H9 (cell line): ENCODE data around the gene BRCA2. TPM values are rescaled to one million over a fixed set of nuclear protein-coding genes. Genes with fewer than 3 reads are reported as not detected.

ENCODE experiments used
- DNase-seq: peaks from one replicate; pipeline ENCODE4 v3.0.0-alpha.2; 2017
- H2AFZ ChIP-seq: one replicate; pipeline ENCODE4 v1.6.1; 2013; ENCODE audit warnings: mild to moderate bottlenecking, low read length, control low read depth, moderate library complexity
- H2AK5ac ChIP-seq: 2 replicates; pipeline ENCODE4 v1.6.1; 2013; ENCODE audit warnings: low read length, control low read depth, mixed read lengths; ENCODE audit not compliant: insufficient read length
- H2BK120ac ChIP-seq: one replicate; pipeline ENCODE4 v1.6.1; 2013; ENCODE audit warnings: low read depth, mild to moderate bottlenecking, low read length, control low read depth, inconsistent platforms; ENCODE audit not compliant: poor library complexity, severe bottlenecking
- H2BK12ac ChIP-seq: 2 replicates; pipeline ENCODE4 v1.6.1; 2013; ENCODE audit warnings: low read length, control low read depth, mixed read lengths, low read depth; ENCODE audit not compliant: insufficient read length
- H2BK15ac ChIP-seq: 2 replicates; pipeline ENCODE4 v1.6.1; 2013; ENCODE audit warnings: low read depth, low read length, control low read depth
- H2BK20ac ChIP-seq: one replicate; pipeline ENCODE4 v1.6.1; 2013; ENCODE audit warnings: low read depth, mild to moderate bottlenecking, low read length, control low read depth, inconsistent platforms; ENCODE audit not compliant: poor library complexity, severe bottlenecking
- H2BK5ac ChIP-seq: 2 replicates; pipeline ENCODE4 v1.6.1; 2013; ENCODE audit warnings: low read length, control low read depth, mixed read lengths; ENCODE audit not compliant: insufficient read length
- H3K14ac ChIP-seq: 2 replicates; pipeline ENCODE4 v1.6.1; 2013; ENCODE audit warnings: low read length, control low read depth; ENCODE audit not compliant: insufficient read depth
- H3K18ac ChIP-seq: 2 replicates; pipeline ENCODE4 v1.6.1; 2013; ENCODE audit warnings: low read depth, mild to moderate bottlenecking, mixed read lengths, low read length, control low read depth; ENCODE audit not compliant: insufficient read length
- H3K23ac ChIP-seq: 2 replicates; pipeline ENCODE4 v1.6.1; 2013; ENCODE audit warnings: low read length, control low read depth, mixed read lengths, low read depth; ENCODE audit not compliant: insufficient read length
- H3K23me2 ChIP-seq: 2 replicates; pipeline ENCODE4 v1.6.1; 2013; ENCODE audit warnings: low read depth, mild to moderate bottlenecking, mixed read lengths, low read length, control low read depth; ENCODE audit not compliant: insufficient read length, poor library complexity, severe bottlenecking
- H3K27ac ChIP-seq: 2 replicates; pipeline ENCODE4 v1.5.1; 2013; ENCODE audit warnings: low read length, control low read depth, mixed read lengths, low read depth; ENCODE audit not compliant: insufficient read length
- H3K27me3 ChIP-seq: 2 replicates; pipeline ENCODE4 v1.6.1; 2013; ENCODE audit warnings: low read length, control low read depth, inconsistent platforms; ENCODE audit not compliant: insufficient read depth
- H3K4ac ChIP-seq: 2 replicates; pipeline ENCODE4 v1.6.1; 2013; ENCODE audit warnings: low read depth, mild to moderate bottlenecking, control low read depth, inconsistent platforms, low read length, moderate library complexity
- H3K4me1 ChIP-seq: 2 replicates; pipeline ENCODE4 v1.6.1; 2013; ENCODE audit warnings: low read length, control low read depth, inconsistent platforms; ENCODE audit not compliant: insufficient read depth
- H3K4me2 ChIP-seq: 2 replicates; pipeline ENCODE4 v1.6.1; 2013; ENCODE audit warnings: low read length, control low read depth, mixed read lengths; ENCODE audit not compliant: insufficient read length, insufficient read depth
- H3K56ac ChIP-seq: 2 replicates; pipeline ENCODE4 v1.6.1; 2013; ENCODE audit warnings: low read depth, mild to moderate bottlenecking, mixed read lengths, low read length, control low read depth; ENCODE audit not compliant: insufficient read length
- H3K79me1 ChIP-seq: 2 replicates; pipeline ENCODE4 v1.6.1; 2013; ENCODE audit warnings: low read depth, mild to moderate bottlenecking, moderate library complexity, low read length, control low read depth, inconsistent platforms; ENCODE audit not compliant: insufficient read depth, poor library complexity, severe bottlenecking
- H3K79me2 ChIP-seq: 2 replicates; pipeline ENCODE4 v1.6.1; 2013; ENCODE audit warnings: low read length, control low read depth, inconsistent platforms; ENCODE audit not compliant: insufficient read depth
- H3K9ac ChIP-seq: 2 replicates; pipeline ENCODE4 v1.6.1; 2013; ENCODE audit warnings: low read length, control low read depth, mixed read lengths; ENCODE audit not compliant: insufficient read length; ENCODE audit errors: extremely low read depth
- H3K9me3 ChIP-seq: one replicate; pipeline ENCODE4 v1.6.1; 2013; ENCODE audit warnings: low read depth, low read length, inconsistent platforms; ENCODE audit not compliant: control insufficient read depth
- H3T11ph ChIP-seq: one replicate; pipeline ENCODE4 v1.6.1; 2013; ENCODE audit warnings: mild to moderate bottlenecking, low read length, control low read depth, inconsistent platforms
- H4K20me1 ChIP-seq: one replicate; pipeline ENCODE4 v1.6.1; 2013; ENCODE audit not compliant: control insufficient read depth, insufficient read length, insufficient read depth
- H4K5ac ChIP-seq: 2 replicates; pipeline ENCODE4 v1.6.1; 2013; ENCODE audit warnings: low read depth, mild to moderate bottlenecking, mixed read lengths, low read length, control low read depth; ENCODE audit not compliant: insufficient read length
- H4K8ac ChIP-seq: replicated peaks from 2 replicates; pipeline ENCODE4 v1.6.1; 2013; ENCODE audit warnings: low read length, control low read depth, mixed read lengths, low read depth; ENCODE audit not compliant: insufficient read length
- H4K91ac ChIP-seq: 2 replicates; pipeline ENCODE4 v1.6.1; 2013; ENCODE audit warnings: low read depth, mild to moderate bottlenecking, moderate library complexity, mixed read lengths, low read length, control low read depth; ENCODE audit not compliant: insufficient read length
- H3K27ac Mint-ChIP-seq, 3 experiments: 2 replicates in 2 of 3; 3 replicates in 1 of 3; pipeline ENCODE4 v1.8.0; 2020 to 2021; ENCODE audit warnings: mixed read lengths in 3 of 3, mild to moderate bottlenecking in 1 of 3, moderate library complexity in 1 of 3
- H3K27me3 Mint-ChIP-seq: 2 replicates; pipeline ENCODE4 v1.8.0; 2021; ENCODE audit warnings: low read depth, mild to moderate bottlenecking, moderate library complexity, mixed read lengths
- H3K36me3 Mint-ChIP-seq, 3 experiments: 2 replicates in 2 of 3; 3 replicates in 1 of 3; pipeline ENCODE4 v1.8.0; 2020 to 2021; ENCODE audit warnings: low read depth in 3 of 3, mixed read lengths in 3 of 3; ENCODE audit not compliant: insufficient read depth in 1 of 3
- H3K4me1 Mint-ChIP-seq, 2 experiments: 2 replicates each; pipeline ENCODE4 v1.8.0; 2020; ENCODE audit warnings: mixed read lengths in 2 of 2
- H3K4me3 Mint-ChIP-seq, 2 experiments: 2 replicates in 1 of 2; 3 replicates in 1 of 2; pipeline ENCODE4 v1.8.0; 2020 to 2021; ENCODE audit warnings: mild to moderate bottlenecking in 2 of 2, mixed read lengths in 2 of 2, moderate library complexity in 1 of 2
- H3K9me3 Mint-ChIP-seq, 2 experiments: 2 replicates in 1 of 2; 3 replicates in 1 of 2; pipeline ENCODE4 v1.8.0; 2020; ENCODE audit warnings: mild to moderate bottlenecking in 2 of 2, mixed read lengths in 2 of 2, moderate library complexity in 1 of 2
- WGBS: extraction: QIAGEN DNeasy Blood & Tissue Kit; methylation state at CpG from one replicate; pipeline ENCODE4 v1.1.7; 2013; ENCODE audit warnings: missing lambda C conversion rate, low lambda C conversion rate, mixed read lengths; ENCODE audit not compliant: insufficient read length; ENCODE audit errors: extremely low coverage; 5-methylcytosine and 5-hydroxymethylcytosine counted together
- total RNA-seq: library from RNA; stranded (reverse); gene quantifications from 2 replicates; pipeline ENCODE4 v1.2.1, GENCODE V29; 2021
- TF ChIP-seq, protein P1 (sequence below): fragments of 200-600 bp; sonication (generic); conservative IDR thresholded peaks from 3 replicates; pipeline ENCODE4 v1.8.0; 2021; ENCODE audit warnings: antibody characterized with exemption, mild to moderate bottlenecking

Gene BRCA2
- total RNA-seq, 1 experiment from 2014 or later = 17.0 TPM

DNA sequence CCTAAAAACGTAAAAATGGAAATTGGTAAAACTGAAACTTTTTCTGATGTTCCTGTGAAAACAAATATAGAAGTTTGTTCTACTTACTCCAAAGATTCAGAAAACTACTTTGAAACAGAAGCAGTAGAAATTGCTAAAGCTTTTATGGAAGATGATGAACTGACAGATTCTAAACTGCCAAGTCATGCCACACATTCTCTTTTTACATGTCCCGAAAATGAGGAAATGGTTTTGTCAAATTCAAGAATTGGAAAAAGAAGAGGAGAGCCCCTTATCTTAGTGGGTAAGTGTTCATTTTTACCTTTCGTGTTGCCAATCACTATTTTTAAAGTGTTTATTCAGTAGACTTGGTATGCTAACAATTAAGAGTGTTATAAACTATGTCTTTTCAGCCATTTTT lies 25.6 kb downstream of the BRCA2 start:
- H4K8ac ChIP-seq = no peak overlapping the region
- no peak overlapping the region for H4K91ac ChIP-seq
- H2BK12ac ChIP-seq = no peak overlapping the region
- H3K79me1 ChIP-seq = no peaks in the 10 kb centered on the region
- no CpG with 5 or more reads among the region's 3 CpGs for WGBS
- no peak overlapping the region for H3K23ac ChIP-seq
- no peak overlapping the region for H3K4ac ChIP-seq
- no peak for DNase-seq
- no peak overlapping the region for H3K56ac ChIP-seq
- Mint-ChIP-seq H3K27me3 (no peaks in the 10 kb centered on the region), H3K27ac (no peak overlapping the region), H3K9me3 (peaks cover 13 to 27% of the 10 kb centered on the region in 2 experiments), H3K4me3 (no peak overlapping the region), H3K36me3 (peaks cover 35 to 54% (median 39%) of the 10 kb centered on the region in 3 experiments), H3K4me1 (peaks cover 3 to 6% of the 10 kb centered on the region in 2 experiments)
- H2AK5ac ChIP-seq = no peak overlapping the region
- H3K18ac ChIP-seq = no peak overlapping the region
- no peak overlapping the region for H2BK15ac ChIP-seq
- H3T11ph ChIP-seq = no peak overlapping the region
- H3K79me2 ChIP-seq = no peaks in the 10 kb centered on the region
- H2BK5ac ChIP-seq = no peak overlapping the region
- H3K4me1 ChIP-seq = no peaks in the 10 kb centered on the region
- no peak overlapping the region for H3K9ac ChIP-seq
- H2BK20ac ChIP-seq = no peak overlapping the region
- H2AFZ ChIP-seq = no peak overlapping the region
- no peaks in the 10 kb centered on the region for H3K23me2 ChIP-seq
- H3K4me2 ChIP-seq = no peak overlapping the region
- no peak overlapping the region for H2BK120ac ChIP-seq
- TF ChIP-seq, protein P1, sequence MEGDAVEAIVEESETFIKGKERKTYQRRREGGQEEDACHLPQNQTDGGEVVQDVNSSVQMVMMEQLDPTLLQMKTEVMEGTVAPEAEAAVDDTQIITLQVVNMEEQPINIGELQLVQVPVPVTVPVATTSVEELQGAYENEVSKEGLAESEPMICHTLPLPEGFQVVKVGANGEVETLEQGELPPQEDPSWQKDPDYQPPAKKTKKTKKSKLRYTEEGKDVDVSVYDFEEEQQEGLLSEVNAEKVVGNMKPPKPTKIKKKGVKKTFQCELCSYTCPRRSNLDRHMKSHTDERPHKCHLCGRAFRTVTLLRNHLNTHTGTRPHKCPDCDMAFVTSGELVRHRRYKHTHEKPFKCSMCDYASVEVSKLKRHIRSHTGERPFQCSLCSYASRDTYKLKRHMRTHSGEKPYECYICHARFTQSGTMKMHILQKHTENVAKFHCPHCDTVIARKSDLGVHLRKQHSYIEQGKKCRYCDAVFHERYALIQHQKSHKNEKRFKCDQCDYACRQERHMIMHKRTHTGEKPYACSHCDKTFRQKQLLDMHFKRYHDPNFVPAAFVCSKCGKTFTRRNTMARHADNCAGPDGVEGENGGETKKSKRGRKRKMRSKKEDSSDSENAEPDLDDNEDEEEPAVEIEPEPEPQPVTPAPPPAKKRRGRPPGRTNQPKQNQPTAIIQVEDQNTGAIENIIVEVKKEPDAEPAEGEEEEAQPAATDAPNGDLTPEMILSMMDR = no peak
- H3K9me3 ChIP-seq = no peaks in the 10 kb centered on the region
- no peak overlapping the region for H3K14ac ChIP-seq
- H3K27me3 ChIP-seq = no peaks in the 10 kb centered on the region
- no peak overlapping the region for H4K5ac ChIP-seq
- no peak overlapping the region for H3K27ac ChIP-seq
- no peaks in the 10 kb centered on the region for H4K20me1 ChIP-seq
